LNCAP (cell line): ENCODE measurements around the gene MUC22.

Source experiments
- TF ChIP-seq, protein P1 (sequence below): fragments of 450-650 bp; IDR thresholded peaks from 2 replicates; pipeline ENCODE4 v1.5.1; 2017; ENCODE audit warnings: mild to moderate bottlenecking

MUC22 gene

DNA sequence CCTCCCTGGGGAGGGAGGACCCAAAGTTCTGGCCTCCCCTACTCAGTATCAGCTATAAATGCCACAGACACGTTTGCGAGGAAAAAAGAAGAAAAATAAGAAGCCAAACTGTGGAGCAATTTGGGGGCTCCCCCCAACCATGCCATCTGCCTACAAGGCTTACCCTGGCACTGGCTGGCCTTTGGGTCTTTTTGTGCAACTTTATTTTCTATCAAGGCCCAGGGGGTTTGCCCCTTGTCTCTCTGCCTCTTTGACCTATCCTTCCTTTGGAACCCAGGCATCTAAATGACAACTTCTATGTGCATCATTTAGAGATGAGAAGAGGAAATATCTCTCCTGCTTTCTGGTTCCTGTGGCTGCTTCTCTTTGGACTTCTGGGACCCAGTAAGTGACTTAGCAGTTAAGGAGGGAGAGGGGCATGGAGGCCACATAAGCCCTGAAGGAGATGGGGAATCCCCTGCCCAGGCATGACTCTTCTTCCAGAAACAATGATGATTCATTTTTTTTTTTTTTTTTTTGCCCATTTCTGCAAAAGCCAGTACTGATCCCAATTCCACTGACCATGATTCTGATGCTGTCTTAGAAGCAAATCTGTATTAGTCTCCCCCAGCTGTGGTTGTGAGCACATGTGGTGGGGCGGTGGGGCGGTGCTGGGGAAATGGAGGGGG lies at the start of gene MUC22:
Gene MUC22 (plus strand): TSS at position 82 of the 668 bp plus-strand sequence. CDS start 233 bp downstream, at position 315.
- TF ChIP-seq, protein P1, sequence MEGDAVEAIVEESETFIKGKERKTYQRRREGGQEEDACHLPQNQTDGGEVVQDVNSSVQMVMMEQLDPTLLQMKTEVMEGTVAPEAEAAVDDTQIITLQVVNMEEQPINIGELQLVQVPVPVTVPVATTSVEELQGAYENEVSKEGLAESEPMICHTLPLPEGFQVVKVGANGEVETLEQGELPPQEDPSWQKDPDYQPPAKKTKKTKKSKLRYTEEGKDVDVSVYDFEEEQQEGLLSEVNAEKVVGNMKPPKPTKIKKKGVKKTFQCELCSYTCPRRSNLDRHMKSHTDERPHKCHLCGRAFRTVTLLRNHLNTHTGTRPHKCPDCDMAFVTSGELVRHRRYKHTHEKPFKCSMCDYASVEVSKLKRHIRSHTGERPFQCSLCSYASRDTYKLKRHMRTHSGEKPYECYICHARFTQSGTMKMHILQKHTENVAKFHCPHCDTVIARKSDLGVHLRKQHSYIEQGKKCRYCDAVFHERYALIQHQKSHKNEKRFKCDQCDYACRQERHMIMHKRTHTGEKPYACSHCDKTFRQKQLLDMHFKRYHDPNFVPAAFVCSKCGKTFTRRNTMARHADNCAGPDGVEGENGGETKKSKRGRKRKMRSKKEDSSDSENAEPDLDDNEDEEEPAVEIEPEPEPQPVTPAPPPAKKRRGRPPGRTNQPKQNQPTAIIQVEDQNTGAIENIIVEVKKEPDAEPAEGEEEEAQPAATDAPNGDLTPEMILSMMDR: no peak

DNA sequence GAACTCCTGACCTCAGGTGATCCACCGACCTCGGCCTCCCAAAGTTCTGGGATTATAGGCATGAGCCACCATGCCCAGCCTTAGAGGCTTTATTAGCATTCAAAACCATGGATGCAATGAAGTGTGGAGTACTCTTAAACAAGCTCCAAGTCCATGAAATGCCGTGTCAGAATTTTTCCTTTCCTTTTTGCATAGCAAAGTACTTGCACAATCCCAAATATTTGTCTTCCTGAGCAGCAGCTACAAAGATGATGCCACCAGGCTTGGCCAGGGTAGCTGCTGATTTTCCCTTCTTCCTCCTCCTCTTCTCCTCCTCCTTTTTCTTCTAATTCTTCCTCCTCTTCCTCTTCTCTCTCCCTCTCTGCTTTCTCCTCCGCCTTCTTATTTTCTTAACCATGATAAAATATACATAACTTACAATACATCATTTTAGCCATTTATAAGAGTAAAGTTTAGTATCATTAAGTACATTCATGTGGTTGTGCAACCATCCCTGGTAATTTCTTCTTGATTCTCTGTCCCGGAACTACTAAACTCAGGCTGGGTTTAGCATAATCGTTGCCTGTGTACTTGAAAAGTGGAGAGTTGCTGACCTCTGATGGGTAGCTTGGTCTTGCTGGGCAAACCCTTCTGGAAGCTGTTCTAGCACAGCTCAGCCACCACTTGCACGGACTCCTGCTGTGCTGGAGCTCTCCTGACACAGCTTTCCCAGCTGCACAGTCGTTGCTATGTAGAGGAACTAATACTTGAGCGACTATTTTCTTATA lies 49.2 kb upstream of the MUC22 start:
- TF ChIP-seq, protein P1: no peak

DNA sequence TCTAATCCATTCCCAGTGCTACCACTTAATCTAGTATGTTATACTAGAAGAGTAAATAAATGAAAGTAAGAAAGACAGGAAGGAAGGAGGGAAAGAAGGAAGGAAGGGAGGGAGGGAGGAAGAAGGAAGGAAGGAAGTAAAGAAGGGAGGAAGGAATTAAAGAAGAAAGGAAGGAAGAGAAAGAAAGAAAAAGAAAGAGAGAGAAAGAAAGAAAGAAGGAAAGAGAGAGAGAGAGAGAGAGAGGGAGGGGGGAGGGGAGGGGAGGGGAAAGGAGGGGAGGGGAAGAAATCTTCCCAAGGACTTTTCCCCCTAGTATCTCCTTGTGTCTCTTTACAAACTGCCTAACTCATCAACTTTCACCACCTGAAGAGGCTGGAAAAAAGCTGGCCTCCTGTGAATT lies 47.6 kb upstream of the MUC22 start:
- TF ChIP-seq, protein P1: no peak

DNA sequence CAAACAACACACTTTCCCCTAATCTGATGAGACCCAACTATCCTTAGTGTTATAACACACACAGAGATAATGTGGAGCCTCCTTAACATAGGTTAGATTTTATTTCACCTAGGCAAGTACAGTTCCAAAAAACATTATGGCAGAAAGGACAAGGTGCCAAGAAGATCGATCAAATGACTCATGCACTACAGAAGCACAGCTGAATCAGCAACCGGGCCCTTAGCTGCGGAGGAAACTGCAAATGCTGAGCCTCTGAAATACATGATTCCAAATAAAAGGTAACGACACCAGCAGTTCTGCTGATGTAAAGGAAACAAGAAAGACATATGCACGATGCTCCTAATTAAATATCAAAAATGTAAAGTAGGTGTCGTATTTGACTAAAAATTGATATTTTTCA lies 46.6 kb upstream of the MUC22 start:
- TF ChIP-seq, protein P1: no peak

DNA sequence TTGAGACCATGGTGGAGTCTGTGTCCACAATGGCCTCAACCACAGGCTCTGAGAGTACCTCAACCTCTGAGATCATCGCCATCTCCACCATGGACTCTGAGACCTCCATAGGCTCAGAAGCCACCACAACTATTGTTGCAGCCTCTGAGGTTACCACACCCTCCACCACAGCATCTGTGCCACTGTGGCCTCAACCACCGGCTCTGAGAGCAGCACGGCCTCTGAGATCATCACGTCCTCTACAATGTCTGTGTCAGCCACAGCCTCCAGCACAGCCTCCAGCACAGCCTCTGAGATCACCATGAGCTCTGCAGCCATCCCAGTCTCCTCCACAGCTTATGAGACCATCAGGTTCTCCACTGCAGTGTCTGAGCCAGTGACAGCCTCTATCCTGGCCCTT lies 46.2 kb upstream of the MUC22 start:
- TF ChIP-seq, protein P1: no peak

DNA sequence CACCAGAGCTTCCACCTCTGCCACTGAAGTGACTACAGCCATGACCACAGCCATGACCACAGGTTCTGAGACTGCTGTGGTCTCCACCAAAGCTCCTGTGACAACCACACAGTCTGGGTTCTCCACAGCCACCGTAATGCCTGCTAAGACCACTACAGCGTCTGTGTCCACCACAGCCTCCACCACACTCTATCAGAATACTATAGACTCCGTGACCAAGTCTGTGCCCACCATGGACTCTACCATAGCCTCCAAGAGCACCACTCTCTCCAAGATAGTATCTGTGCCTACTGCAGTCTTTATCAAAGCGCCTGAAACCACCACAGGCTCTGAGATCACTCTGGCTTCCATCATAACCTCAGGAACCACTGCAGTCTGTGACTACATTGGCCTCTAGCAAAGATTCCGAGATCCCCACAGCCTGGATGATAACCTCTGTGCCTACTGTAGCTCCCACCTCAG lies 45.1 kb upstream of the MUC22 start:
- TF ChIP-seq, protein P1: no peak

DNA sequence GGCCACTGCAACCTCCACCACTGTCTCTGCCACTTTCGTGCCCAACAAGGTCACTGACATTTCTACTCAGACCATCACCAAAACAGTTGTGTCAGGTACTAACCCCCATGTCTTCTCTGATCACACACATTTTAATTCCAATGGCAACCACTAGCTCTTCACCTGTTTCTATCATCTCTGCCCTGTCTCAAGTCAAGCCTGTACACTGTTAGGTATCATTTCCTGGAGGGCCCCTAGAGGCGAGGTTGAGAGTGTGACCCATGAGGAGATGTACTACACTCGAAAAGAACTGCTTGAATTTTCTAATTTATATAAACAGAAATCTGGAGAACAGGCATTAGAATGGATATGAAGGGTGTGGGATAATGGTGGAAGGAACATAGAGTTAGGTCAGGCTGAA lies 44.1 kb upstream of the MUC22 start:
- TF ChIP-seq, protein P1: no peak
